DLD1 (cell line): ENCODE results near the gene BCAS1.
"Not testable (repeated sequence)": the region's sequence is repeated elsewhere in the genome, so short reads cannot be mapped to it uniquely, and the experiment has no call there.

ENCODE experiments used
- in situ Hi-C: cut with HindIII; loops from 2 replicates; pipeline ENCODE4 v1.10.0; 2017; ENCODE audit warnings: low sequenced_read_pairs

The BCAS1 gene

DNA sequence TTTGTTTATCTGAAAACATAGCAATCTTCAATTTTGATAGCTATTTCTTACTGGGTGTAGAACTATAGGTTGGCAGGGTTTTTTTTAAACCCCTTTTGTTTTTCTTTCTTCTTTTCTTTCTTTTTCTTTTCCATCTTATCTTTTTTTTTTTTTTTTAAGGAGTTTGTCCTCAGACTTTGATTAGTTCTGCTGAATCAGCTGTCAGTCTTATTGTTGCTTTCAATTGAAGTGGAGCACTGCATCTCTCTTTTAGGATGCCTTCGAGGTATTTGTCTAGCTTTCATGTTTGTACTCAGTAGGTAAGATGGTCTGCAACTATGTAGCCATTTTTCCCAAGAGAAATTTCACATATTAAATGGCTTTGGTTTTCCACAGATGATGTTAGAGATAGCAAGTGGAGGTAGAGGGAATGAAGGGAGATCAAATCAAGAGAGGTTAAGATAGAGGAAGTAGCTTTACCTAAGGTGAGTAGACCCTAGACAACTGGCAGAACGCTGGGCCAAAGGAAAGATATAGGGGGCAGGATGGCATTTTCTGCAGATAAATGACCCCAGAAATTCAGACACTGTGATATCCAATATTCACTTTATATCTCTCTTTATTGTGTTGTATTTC, 137.1 kb downstream of the BCAS1 start:
- in situ Hi-C loops: no loop called here

DNA sequence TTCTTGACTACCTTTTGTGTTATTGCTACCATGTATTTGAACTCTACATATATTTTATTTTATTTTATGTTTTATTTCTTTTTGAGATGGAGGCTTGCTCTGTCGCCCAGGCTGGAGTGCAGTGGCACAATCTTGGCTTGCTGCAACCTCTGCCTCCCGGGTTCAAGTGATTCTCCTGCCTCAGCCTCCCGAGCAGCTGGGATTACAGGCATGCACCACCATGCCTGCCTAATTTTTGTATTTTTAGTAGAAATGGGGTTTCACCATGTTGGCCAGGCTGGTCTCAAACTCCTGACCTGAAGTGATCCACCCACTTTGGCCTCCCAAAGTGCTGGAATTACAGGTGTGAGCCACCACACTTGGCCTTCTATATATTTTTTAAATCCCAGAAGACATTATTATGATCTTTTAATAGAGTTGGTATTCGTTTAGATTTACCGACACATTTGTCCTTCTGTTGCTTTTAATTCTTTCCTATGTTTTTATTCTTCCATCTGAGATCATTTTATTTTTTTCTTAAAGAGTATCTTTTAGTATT, 137.7 kb downstream of the BCAS1 start:
- in situ Hi-C loops: not testable (repeated sequence)

DNA sequence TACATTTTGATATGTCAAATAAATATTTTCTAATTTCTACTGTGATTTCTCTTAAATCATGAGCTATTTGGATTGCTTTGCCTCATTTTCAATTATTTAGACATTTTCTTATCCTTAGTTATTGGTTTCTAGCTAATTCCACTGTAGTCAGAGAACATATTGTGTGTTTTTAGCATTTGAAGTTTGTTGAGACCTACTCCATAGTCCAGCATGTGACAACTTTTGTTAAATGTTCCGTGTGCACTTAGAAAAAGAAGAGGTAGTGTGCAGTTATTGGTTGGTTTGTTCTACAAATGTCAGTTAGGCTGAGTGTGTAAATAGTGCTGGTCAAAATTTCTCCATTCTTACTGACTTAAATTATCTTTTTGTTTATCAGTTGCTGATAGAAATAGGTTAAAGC, 138.8 kb downstream of the BCAS1 start:
- in situ Hi-C loops: no loop called here

- in situ Hi-C loops: no loop called here
Observed at GRCh38 chr20:53930651-53931504, 139.5 kb downstream of the BCAS1 start.

- in situ Hi-C loops: no loop called here
Observed at GRCh38 chr20:53929974-53930650, 140.3 kb downstream of the BCAS1 start.

- in situ Hi-C loops: no loop called here
Observed at GRCh38 chr20:53929399-53929798, 141.0 kb downstream of the BCAS1 start.

DNA sequence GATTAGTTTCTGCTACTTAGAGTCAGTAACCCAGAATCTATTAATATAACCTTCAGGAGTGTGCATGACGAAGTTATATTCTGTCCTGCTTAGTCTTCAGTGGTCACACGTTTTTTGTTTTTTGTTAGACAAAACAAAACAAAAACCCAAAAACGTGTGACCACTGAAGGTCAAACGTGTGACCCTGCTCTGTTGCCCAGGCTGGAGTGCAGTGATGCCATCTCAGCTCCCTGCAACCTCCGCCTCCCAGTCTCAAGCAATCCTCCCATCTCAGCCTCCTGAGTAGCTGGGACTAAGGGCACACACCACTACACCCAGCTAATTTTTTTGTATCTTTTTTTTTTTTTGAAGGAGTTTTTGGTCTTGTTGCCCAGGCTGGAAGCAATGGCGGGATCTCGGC, 142.4 kb downstream of the BCAS1 start:
- in situ Hi-C loops: no loop called here

- in situ Hi-C loops: no loop called here
Observed at GRCh38 chr20:53926428-53927028, 143.9 kb downstream of the BCAS1 start.

GRCh38 chr20:53925651-53926401, 144.6 kb downstream of the BCAS1 start:
- in situ Hi-C loops: no loop called here

DNA sequence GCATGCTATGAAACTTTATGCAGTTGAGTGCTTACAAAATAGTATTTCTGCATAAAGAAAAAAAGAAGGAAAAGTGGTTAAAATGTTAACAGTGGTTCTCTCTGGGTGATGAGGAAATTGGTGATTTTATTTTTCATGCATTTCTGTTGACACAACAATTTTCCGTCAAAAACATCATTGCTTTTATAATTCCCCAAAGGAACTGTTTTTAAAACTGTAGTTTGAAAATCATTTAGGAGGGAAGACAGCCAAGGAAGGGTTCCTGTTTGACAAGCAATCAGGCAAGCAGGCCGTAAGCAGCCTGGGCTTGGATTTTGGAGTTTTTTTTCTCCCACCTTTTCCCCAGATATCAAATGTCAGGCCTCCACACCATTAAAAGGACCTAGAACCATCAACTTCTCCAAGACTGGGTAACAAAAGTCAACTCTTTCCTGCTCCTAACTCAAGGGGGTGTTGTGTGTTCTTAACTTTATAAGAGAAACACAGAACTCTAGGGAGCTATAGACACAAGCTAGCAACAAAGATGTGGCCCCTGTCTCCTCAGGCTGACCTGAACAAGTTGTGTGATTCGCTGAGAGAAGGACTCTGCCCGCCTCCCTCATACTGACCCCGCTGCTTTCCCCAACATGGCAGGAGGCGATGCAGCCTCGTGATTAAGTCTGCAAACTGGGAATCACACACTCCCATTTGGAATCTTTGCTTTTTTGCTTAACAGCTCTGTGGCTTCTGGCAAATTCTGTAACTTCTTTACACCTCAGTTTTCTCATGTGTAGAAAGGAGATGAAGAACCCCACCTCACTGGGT, 146.6 kb downstream of the BCAS1 start:
- in situ Hi-C loops: loop anchor here (25.0 kb wide), 1 partner anchor 311 kb away; no protein-coding TSS in a partner anchor

DNA sequence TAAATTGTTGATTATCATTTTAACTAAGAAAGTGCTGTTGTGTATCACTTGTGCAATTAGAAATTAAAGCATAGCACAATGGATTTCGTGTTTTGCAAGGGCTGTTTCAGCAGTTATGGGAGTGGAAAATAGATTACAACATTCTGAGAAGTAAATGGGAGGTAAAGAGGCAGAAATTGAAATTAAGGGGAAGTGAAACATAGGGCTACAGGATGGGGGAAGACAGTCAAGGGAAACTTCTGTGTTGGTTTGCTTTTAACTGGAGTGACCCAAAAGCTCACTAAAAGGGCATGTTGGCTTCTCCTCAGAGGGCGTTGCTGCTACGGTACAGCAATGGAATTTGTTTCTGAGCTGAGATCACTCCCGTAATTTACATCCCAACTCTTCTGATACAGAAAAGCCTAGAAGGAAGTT, 147.5 kb downstream of the BCAS1 start:
- in situ Hi-C loops: loop anchor here (25.0 kb wide), 1 partner anchor 311 kb away; no protein-coding TSS in a partner anchor

- in situ Hi-C loops: loop anchor here (25.0 kb wide), 1 partner anchor 309 kb away; no protein-coding TSS in a partner anchor
Observed at GRCh38 chr20:53921443-53921973, 148.9 kb downstream of the BCAS1 start.

GRCh38 chr20:53920647-53921245, 149.6 kb downstream of the BCAS1 start:
- in situ Hi-C loops: loop anchor here (25.0 kb wide), 1 partner anchor 308 kb away; no protein-coding TSS in a partner anchor

DNA sequence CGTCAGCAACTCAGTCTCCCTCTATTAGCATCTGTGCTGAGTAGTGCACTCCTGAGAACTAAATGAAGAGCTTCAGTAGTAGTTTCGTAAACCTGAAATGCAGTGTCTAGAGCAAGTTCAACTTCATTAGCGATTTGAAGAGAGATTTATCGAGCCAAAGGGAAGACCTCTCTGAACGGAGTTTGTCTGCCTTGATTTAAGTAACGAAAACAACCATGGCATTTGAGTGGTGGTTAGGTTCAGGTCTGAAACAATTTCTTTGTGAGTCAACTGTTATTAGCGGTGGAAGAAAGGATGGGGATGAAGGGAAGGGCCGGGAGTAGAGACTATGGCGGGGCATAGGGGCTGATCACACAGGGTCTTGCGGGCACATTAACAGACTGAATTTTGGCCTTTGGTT, 150.5 kb downstream of the BCAS1 start:
- in situ Hi-C loops: loop anchor here (25.0 kb wide), 1 partner anchor 308 kb away; no protein-coding TSS in a partner anchor

DNA sequence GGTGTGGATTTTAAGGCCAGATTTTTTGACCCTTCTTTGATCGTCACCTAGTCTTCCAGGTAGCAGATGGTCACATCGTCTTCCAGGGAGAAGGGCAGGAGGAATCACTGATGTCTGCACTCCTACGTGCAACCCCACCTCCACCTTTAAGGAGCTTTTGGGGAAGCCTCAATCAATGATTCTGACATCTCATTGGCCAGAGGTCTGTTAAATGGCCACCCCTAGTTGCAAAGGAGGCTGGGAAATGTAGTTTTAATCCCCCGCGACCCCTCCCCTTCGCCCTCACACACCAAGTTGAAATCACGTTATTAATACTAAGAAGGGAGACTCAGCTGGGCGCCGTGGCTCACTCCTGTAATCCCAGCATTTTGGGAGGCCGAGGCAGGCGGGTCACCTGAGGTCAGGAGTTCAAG, 151.4 kb downstream of the BCAS1 start:
- in situ Hi-C loops: loop anchor here (25.0 kb wide), 1 partner anchor 307 kb away; no protein-coding TSS in a partner anchor

DNA sequence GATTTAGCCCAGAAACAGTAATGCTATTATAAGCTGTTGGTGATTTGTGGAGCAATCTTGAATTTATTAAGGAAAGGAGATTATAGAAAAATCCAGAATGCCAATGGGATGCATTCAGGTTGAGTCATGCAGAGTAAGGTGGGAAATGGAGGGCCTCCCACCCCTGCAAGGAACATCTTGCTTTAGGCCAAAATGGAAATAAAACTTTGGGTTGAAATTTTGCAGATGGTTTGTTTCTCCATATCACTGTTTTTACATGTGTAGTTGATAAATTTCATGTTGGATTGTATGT, 152.4 kb downstream of the BCAS1 start:
- in situ Hi-C loops: loop anchor here (25.0 kb wide), 1 partner anchor 306 kb away; no protein-coding TSS in a partner anchor

DNA sequence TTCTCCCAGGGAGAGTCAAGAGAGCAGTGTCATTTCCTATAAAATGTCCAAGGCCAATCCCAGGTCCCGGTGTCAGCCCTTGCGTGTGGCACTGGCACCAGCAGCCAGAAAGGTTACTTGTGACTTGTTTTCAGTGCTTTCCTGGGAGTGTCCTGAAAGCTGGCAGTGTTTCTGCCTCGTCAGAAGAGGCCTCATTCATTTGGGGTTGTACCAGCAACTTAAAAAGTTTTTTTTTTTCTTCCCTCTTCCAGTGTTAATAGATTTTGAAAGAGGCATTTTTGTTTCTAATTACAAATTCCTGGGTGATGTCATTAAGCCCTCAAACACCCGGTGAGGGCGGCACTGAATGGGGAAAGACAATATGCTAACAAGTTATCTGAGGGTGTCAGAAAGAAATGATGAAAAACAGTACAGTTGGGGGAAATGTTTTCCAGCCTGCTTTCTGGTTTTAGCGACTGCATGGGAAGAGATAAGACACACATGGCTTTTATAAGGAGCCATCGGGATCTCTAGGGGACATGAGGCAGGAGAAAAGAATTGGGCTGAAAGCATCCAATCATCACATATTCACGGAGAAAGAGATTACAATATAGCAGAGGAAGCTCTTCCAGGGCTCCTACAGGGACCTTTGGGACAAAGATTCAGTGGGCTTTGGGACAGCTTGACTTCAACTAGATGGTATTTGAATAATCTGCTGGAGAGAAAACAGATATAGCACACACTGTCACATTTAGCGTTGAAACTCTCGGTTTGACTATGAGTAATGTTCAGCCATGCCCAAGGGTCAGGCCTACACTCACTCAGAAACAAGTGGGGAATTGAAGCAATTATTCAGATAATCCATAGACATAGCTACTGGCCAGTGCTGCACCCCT, 153.0 kb downstream of the BCAS1 start:
- in situ Hi-C loops: loop anchor here (25.0 kb wide), 1 partner anchor 305 kb away; no protein-coding TSS in a partner anchor

DNA sequence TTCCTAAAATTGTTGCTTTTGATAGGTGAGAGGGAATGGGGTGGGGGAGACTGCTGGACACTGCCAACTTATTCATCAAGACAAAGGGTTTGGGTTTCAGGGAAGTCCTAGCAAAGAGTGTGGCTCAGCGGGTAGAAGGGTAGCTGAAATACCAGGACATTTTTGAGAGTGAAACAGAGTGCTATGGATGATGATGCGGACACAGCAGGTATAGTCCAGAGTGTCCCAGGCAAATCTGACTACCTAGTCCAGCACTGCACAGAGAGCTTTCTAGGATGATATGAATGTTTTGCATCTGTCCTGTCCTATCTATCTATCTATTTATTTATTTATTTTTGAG, 154.3 kb downstream of the BCAS1 start:
- in situ Hi-C loops: loop anchor here (25.0 kb wide), 1 partner anchor 304 kb away; no protein-coding TSS in a partner anchor
